Liver (tissue), 3 donors: ENCODE data around the gene HOXD9.

Source experiments
- CTCF ChIP-seq: fragments of 150-350 bp; IDR thresholded peaks from 2 replicates; pipeline ENCODE4 v1.5.1; 2017; ENCODE audit warnings: improper control_type of control experiment, low read depth, low read length; ENCODE audit not compliant: missing input control
- GABPA ChIP-seq, 2 donors: IDR thresholded peaks in 1 of 2; conservative IDR thresholded peaks in 1 of 2; 2 replicates each; pipeline ENCODE4 v1.6.1; 2016; ENCODE audit warnings: antibody characterized with exemption in 2 of 2, mild to moderate bottlenecking in 1 of 2, moderate library complexity in 1 of 2
- JUND ChIP-seq, 2 donors: IDR thresholded peaks; 2 replicates each; pipeline ENCODE4 v1.6.1; 2016; ENCODE audit warnings: antibody characterized with exemption in 2 of 2
- donor health status: healthy.
- donor health status: healthy.

GRCh38 chr2:176132205-176133171 lies 10.0 kb downstream of the HOXD9 start:
- TF ChIP-seq CTCF (no peak), JUND (IDR thresholded peaks at IDR 0.05) (no peak), GABPA (IDR thresholded peaks at IDR 0.05 in 1 of 2, conservative IDR thresholded peaks at IDR 0.05 in 1 of 2) (no peak)
